ENCODE data around the gene GPR75. TPM values are rescaled to one million over a fixed set of nuclear protein-coding genes. Genes with fewer than 3 reads are reported as not detected.
"Not testable (repeated sequence)": the region's sequence is repeated elsewhere in the genome, so short reads cannot be mapped to it uniquely, and the experiment has no call there.

GPR75 gene
- total RNA-seq, 1 experiment from 2014 or later: 11.4 TPM

DNA sequence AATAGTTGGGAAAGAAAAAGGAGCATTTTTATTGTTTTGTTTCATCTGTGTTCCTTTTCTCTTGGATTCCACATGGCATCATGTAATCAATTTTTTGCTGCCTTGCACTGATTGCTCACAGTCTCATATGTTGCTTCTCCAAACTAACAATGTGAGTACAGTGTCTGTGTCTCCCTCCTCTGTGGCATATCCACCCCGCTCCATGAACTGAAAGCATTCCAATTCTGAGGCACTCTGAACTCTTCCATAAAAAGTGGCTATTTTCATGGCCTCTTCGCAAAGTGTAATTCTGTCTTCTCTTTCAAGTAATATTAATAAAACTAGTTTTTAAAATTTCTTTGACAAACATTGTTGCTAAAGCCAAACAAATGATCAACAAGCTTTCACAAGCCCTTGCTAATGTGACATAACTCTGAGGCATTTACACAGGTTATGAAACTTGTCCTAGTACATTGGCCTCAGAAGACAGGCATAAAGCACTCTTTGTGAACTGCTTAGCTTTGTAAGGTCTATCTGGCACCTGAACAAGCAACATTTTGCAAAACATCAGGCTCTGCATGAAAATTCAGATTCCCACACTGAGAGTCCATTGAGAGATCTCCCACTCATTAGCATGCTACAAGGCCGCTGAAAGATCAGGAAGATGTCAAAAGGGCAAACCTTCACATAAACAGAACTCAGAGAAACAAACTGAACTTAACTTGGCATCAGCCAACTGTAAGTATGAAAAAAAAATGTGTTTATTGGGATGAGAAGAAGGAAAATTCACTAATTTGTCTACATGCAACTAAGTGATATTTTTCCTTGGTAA is 33.0 kb downstream of the GPR75 start:
- Histone ChIP-seq H3K9me3 (ENCODE audit: low read length) (no peaks in the 10 kb centered on the region), H3K9ac (ENCODE audit: low read length) (no peak overlapping the region), H3K27me3 (ENCODE audit: low read length) (no peaks in the 10 kb centered on the region), H3K36me3 (ENCODE audit: insufficient read depth, low read length) (peaks cover 3% of the 10 kb centered on the region; the same call in 1 of the 2 replicates), H3K79me2 (ENCODE audit: low read length) (no peaks in the 10 kb centered on the region), H4K20me1 (ENCODE audit: insufficient read depth, low read depth, low read length) (no peaks in the 10 kb centered on the region), H3K4me3 (ENCODE audit: low read length) (no peak overlapping the region), H2AFZ (ENCODE audit: low read length) (no peak overlapping the region), H3K9me2 (replicated peaks; ENCODE audit: insufficient read depth, low read length) (no peaks in the 10 kb centered on the region), H3K4me1 (ENCODE audit: low read length) (no peaks in the 10 kb centered on the region), H3K4me2 (ENCODE audit: low read depth, low read length, poor library complexity, severe bottlenecking) (no peak overlapping the region), H3K27ac (ENCODE audit: low read length) (no peak overlapping the region)
- no peak for DNase-seq

DNA sequence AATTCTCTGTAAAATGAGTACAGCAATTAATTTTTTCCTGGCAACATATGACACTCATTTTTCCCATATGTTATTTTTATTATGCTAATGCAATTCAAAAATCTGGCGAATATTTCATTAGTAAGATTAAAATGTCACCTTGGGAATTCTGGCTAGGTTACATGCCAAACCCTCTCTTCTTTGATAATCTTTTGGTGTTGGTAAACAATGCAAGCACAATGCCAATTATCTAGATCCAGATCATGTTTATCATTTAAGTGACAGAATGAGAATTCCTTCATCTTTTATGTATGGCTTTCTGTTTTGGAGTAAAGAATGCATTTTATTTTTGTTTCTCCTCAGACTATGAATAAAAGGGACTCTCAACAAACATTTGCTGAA is 33.7 kb downstream of the GPR75 start:
- Histone ChIP-seq H3K4me1 (ENCODE audit: low read length) (no peaks in the 10 kb centered on the region), H3K9ac (ENCODE audit: low read length) (no peak overlapping the region)

DNA sequence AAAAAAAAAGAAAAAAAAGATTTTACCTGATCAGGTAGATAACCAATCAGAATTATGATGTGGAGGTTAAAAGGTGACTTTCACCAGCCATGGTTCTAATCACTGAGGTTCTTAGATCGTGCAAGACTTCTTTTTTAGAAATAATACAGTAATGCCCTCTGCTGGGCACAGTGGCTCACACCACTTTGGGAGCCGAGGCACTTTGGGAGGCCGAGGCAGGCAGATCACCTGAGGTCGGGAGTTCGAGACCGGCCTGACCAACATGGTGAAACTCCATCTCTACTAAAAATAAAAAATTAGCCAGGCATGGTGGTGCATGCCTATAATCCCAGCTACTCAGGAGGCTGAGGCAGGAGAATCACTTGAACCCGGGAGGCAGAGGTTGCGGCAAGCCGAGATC is 36.1 kb downstream of the GPR75 start:
- not testable (repeated sequence) for H2AFZ ChIP-seq (ENCODE audit: low read length); H3K4me2 ChIP-seq (ENCODE audit: low read depth, low read length, poor library complexity, severe bottlenecking); H3K9me3 ChIP-seq (ENCODE audit: low read length); H4K20me1 ChIP-seq (ENCODE audit: insufficient read depth, low read depth, low read length); H3K79me2 ChIP-seq (ENCODE audit: low read length); H3K4me1 ChIP-seq (ENCODE audit: low read length); H3K9me2 ChIP-seq (replicated peaks; ENCODE audit: insufficient read depth, low read length); H3K27me3 ChIP-seq (ENCODE audit: low read length); H3K4me3 ChIP-seq (ENCODE audit: low read length); H3K27ac ChIP-seq (ENCODE audit: low read length); H3K9ac ChIP-seq (ENCODE audit: low read length)
- H3K36me3 ChIP-seq (ENCODE audit: insufficient read depth, low read length): peaks cover 16% of the 10 kb centered on the region; the same call in 1 of the 2 replicates
- DNase-seq: peak; percentile 73

More for the DNA sequence above, 33.7 kb downstream of the GPR75 start:
- Histone ChIP-seq H4K20me1 (ENCODE audit: insufficient read depth, low read depth, low read length) (no peaks in the 10 kb centered on the region), H2AFZ (ENCODE audit: low read length) (no peak overlapping the region), H3K9me2 (replicated peaks; ENCODE audit: insufficient read depth, low read length) (no peaks in the 10 kb centered on the region), H3K79me2 (ENCODE audit: low read length) (no peaks in the 10 kb centered on the region), H3K9me3 (ENCODE audit: low read length) (no peaks in the 10 kb centered on the region), H3K4me2 (ENCODE audit: low read depth, low read length, poor library complexity, severe bottlenecking) (no peak overlapping the region), H3K36me3 (ENCODE audit: insufficient read depth, low read length) (peaks cover 3% of the 10 kb centered on the region; the same call in 1 of the 2 replicates), H3K4me3 (ENCODE audit: low read length) (no peak overlapping the region), H3K27me3 (ENCODE audit: low read length) (no peaks in the 10 kb centered on the region), H3K27ac (ENCODE audit: low read length) (no peak overlapping the region)
- DNase-seq: no peak

DNA sequence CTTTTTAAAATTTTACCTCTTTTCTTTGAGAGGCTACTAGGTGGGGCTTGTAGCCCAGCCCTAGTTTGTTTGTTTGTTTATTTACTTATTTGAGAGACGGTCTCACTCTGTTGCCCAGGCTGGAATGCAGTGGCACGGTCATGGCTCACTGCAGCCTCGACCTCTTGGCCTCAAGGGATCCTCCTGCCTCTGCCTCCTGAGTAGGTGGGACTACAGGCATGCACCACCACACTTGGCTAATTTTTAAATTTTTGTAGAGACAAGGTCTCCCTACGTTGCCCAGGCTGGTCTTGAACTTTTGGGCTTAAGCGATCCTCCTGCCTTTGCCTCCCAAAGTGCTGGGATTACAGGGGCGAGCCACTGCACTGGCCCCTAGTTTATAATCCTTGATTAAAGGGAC is 38.0 kb downstream of the GPR75 start:
- Histone ChIP-seq H4K20me1 (ENCODE audit: insufficient read depth, low read depth, low read length) (no peaks in the 10 kb centered on the region), H3K79me2 (ENCODE audit: low read length) (no peaks in the 10 kb centered on the region), H3K4me3 (ENCODE audit: low read length) (no peak overlapping the region), H3K9me2 (replicated peaks; ENCODE audit: insufficient read depth, low read length) (no peaks in the 10 kb centered on the region), H3K9me3 (ENCODE audit: low read length) (no peaks in the 10 kb centered on the region), H3K4me1 (ENCODE audit: low read length) (no peaks in the 10 kb centered on the region), H2AFZ (ENCODE audit: low read length) (no peak overlapping the region), H3K4me2 (ENCODE audit: low read depth, low read length, poor library complexity, severe bottlenecking) (no peak overlapping the region), H3K9ac (ENCODE audit: low read length) (no peak overlapping the region), H3K36me3 (ENCODE audit: insufficient read depth, low read length) (peaks cover 28% of the 10 kb centered on the region; the same call in 1 of the 2 replicates), H3K27me3 (ENCODE audit: low read length) (no peaks in the 10 kb centered on the region), H3K27ac (ENCODE audit: low read length) (no peak overlapping the region)
- DNase-seq: no peak

DNA sequence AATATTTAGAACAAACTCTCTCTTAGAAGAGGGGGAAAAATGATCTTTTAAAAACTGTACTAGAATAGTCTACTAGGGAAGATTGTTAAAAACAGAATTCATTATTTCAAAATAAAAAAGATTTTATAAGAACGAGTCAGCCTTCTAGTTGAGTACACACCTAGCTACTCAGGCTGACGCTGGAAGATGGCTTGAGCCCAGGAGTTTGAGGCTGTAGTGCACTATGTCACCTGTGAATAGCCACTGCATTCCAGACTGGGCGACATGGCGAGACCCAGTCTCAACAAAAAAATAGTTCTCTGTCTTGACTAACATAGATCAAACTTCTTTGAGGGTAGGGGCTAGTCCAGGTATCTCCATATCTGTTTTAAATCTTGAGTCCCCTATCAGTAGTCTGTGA is 39.1 kb downstream of the GPR75 start:
- Histone ChIP-seq H3K36me3 (ENCODE audit: insufficient read depth, low read length) (peaks cover 31% of the 10 kb centered on the region; the same call in 1 of the 2 replicates), H3K4me1 (ENCODE audit: low read length) (no peaks in the 10 kb centered on the region), H3K79me2 (ENCODE audit: low read length) (no peaks in the 10 kb centered on the region), H3K27me3 (ENCODE audit: low read length) (no peaks in the 10 kb centered on the region), H4K20me1 (ENCODE audit: insufficient read depth, low read depth, low read length) (no peaks in the 10 kb centered on the region), H2AFZ (ENCODE audit: low read length) (no peak overlapping the region), H3K27ac (ENCODE audit: low read length) (no peak overlapping the region), H3K9me3 (ENCODE audit: low read length) (no peaks in the 10 kb centered on the region), H3K9ac (ENCODE audit: low read length) (no peak overlapping the region), H3K4me2 (ENCODE audit: low read depth, low read length, poor library complexity, severe bottlenecking) (no peak overlapping the region), H3K9me2 (replicated peaks; ENCODE audit: insufficient read depth, low read length) (no peaks in the 10 kb centered on the region), H3K4me3 (ENCODE audit: low read length) (no peak overlapping the region)
- no peak for DNase-seq

DNA sequence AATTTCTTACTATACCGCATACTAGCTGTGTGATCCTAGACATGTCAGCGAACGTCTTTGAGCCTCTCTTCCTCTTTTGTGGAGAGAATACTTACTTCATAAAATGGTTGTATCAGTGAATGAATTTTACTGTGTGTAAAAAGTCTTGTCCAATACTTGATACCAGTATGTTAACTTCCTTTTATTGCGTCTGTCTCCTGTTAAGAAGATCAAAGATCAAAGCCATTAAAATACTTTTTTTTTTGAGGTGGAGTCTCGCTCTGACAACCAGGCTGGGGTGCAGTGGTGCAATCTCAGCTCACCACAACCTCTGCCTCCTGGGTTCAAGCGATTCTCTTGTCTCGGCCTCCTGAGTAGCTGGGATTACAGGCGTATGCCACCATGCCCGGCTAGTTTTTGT is 39.7 kb downstream of the GPR75 start:
- Histone ChIP-seq H3K4me3 (ENCODE audit: low read length) (no peak overlapping the region), H3K4me1 (ENCODE audit: low read length) (no peaks in the 10 kb centered on the region), H3K36me3 (ENCODE audit: insufficient read depth, low read length) (peaks cover 38% of the 10 kb centered on the region; the same call in 1 of the 2 replicates), H3K4me2 (ENCODE audit: low read depth, low read length, poor library complexity, severe bottlenecking) (no peak overlapping the region), H2AFZ (ENCODE audit: low read length) (no peak overlapping the region), H3K79me2 (ENCODE audit: low read length) (no peaks in the 10 kb centered on the region), H3K9me2 (replicated peaks; ENCODE audit: insufficient read depth, low read length) (no peaks in the 10 kb centered on the region), H4K20me1 (ENCODE audit: insufficient read depth, low read depth, low read length) (no peaks in the 10 kb centered on the region), H3K27me3 (ENCODE audit: low read length) (no peaks in the 10 kb centered on the region), H3K9ac (ENCODE audit: low read length) (no peak overlapping the region), H3K9me3 (ENCODE audit: low read length) (no peaks in the 10 kb centered on the region), H3K27ac (ENCODE audit: low read length) (no peak overlapping the region)
- DNase-seq: no peak

DNA sequence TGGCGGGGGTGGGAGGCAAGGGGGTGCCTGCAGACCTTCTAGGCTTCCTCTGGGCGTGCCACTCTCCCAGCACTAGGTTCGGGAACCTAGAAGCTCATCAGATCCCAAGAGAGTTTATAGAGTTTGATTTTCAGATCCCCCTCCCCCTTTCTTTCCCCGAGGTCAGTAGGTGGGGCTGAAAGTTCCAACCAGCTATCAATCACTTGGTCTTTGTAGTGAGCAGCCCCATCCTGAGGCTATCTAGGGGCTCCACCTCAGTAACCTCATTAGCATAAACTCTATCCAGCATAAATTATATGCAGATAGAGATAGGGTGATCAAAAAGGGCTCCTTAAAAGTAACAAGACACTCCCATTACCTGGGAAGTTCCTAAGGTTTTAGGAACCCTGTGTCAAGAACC is 40.1 kb downstream of the GPR75 start:
- Histone ChIP-seq H3K27ac (ENCODE audit: low read length) (no peak overlapping the region), H3K4me3 (ENCODE audit: low read length) (no peak overlapping the region), H3K36me3 (ENCODE audit: insufficient read depth, low read length) (peaks cover 38% of the 10 kb centered on the region; the same call in 1 of the 2 replicates)

DNA sequence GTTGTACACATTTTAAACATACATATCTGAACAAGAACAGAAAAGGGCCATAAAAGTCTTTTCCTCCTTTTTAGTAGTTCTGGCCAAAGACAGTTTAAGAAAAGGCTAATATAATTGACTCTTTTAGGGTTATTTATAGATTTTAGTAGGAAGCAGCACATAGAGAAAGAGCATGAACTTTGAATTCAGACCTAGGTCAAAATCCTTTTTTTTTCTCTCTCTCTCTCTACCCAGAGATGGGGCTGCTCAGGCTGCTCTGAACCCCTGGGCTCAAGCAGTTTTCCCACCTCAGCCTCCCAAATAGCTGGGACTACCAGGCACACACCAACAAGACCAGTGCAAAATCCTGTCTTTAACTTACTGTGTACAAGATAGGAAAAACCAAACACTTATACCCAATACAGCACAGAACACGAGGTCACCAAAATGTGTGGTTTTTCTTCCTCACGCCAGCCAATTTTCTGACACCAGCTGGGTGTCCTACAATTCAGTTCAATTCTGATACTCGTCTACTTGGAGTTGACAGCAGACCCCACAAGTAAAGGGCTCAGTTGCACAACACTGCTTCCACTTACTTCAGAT is 40.8 kb downstream of the GPR75 start:
- H3K79me2 ChIP-seq (ENCODE audit: low read length): no peaks in the 10 kb centered on the region
- H3K9me2 ChIP-seq (replicated peaks; ENCODE audit: insufficient read depth, low read length): no peaks in the 10 kb centered on the region
- no peaks in the 10 kb centered on the region for H4K20me1 ChIP-seq (ENCODE audit: insufficient read depth, low read depth, low read length)
- no peaks in the 10 kb centered on the region for H3K27me3 ChIP-seq (ENCODE audit: low read length)
- no peak overlapping the region for H3K27ac ChIP-seq (ENCODE audit: low read length)
- no peaks in the 10 kb centered on the region for H3K9me3 ChIP-seq (ENCODE audit: low read length)
- no peak overlapping the region for H2AFZ ChIP-seq (ENCODE audit: low read length)
- H3K4me2 ChIP-seq (ENCODE audit: low read depth, low read length, poor library complexity, severe bottlenecking): no peak overlapping the region
- no peak overlapping the region for H3K4me3 ChIP-seq (ENCODE audit: low read length)
- H3K36me3 ChIP-seq (ENCODE audit: insufficient read depth, low read length): peaks cover 40% of the 10 kb centered on the region; the same call in 1 of the 2 replicates
- DNase-seq: no peak
- no peaks in the 10 kb centered on the region for H3K4me1 ChIP-seq (ENCODE audit: low read length)
- no peak overlapping the region for H3K9ac ChIP-seq (ENCODE audit: low read length)

More for the DNA sequence above, 40.1 kb downstream of the GPR75 start:
- H3K4me1 ChIP-seq (ENCODE audit: low read length): no peaks in the 10 kb centered on the region
- H3K9ac ChIP-seq (ENCODE audit: low read length): no peak overlapping the region
- H2AFZ ChIP-seq (ENCODE audit: low read length): no peak overlapping the region
- H4K20me1 ChIP-seq (ENCODE audit: insufficient read depth, low read depth, low read length): no peaks in the 10 kb centered on the region
- no peak overlapping the region for H3K4me2 ChIP-seq (ENCODE audit: low read depth, low read length, poor library complexity, severe bottlenecking)
- H3K9me3 ChIP-seq (ENCODE audit: low read length): no peaks in the 10 kb centered on the region
- H3K27me3 ChIP-seq (ENCODE audit: low read length): no peaks in the 10 kb centered on the region
- no peaks in the 10 kb centered on the region for H3K9me2 ChIP-seq (replicated peaks; ENCODE audit: insufficient read depth, low read length)
- no peak for DNase-seq
- H3K79me2 ChIP-seq (ENCODE audit: low read length): no peaks in the 10 kb centered on the region
